Endothelial cell of umbilical vein (primary cell): ENCODE measurements around the gene ERGIC1.

Source experiments
- CTCF ChIP-seq, 2 donors: IDR thresholded peaks; 1 replicate in 1 of 2; 2 replicates in 1 of 2; pipeline ENCODE4 v1.5.1; 2011; ENCODE audit warnings: low read length in 2 of 2, mild to moderate bottlenecking in 2 of 2, moderate library complexity in 2 of 2, control low read depth in 1 of 2, inconsistent platforms in 1 of 2, low read depth in 1 of 2; ENCODE audit not compliant: insufficient read depth in 1 of 2; ENCODE audit errors: extremely low read depth in 1 of 2
- EZH2 ChIP-seq: IDR thresholded peaks from 2 replicates; pipeline ENCODE4 v1.6.1; 2012; ENCODE audit warnings: borderline replicate concordance, low read depth, mild to moderate bottlenecking, moderate library complexity, low read length, inconsistent platforms; ENCODE audit not compliant: severe bottlenecking
- GATA2 ChIP-seq: IDR thresholded peaks from 2 replicates; pipeline ENCODE4 v1.7.0; 2011; ENCODE audit warnings: low read depth, mild to moderate bottlenecking, moderate library complexity, mixed read lengths, low read length; ENCODE audit not compliant: insufficient read length, insufficient read depth
- JUN ChIP-seq: IDR thresholded peaks from 2 replicates; pipeline ENCODE4 v1.6.1; 2011; ENCODE audit warnings: borderline replicate concordance, low read depth; ENCODE audit not compliant: insufficient read length, insufficient read depth
- MAX ChIP-seq: IDR thresholded peaks from 2 replicates; pipeline ENCODE4 v1.6.1; 2011; ENCODE audit not compliant: insufficient read depth, insufficient read length
- MYC ChIP-seq: IDR thresholded peaks from one replicate; pipeline ENCODE4 v1.6.1; 2011; ENCODE audit warnings: mild to moderate bottlenecking, low read depth, low read length
- POLR2A ChIP-seq: IDR thresholded peaks from 2 replicates; pipeline ENCODE4 v1.6.1; 2012; ENCODE audit warnings: low read depth, mild to moderate bottlenecking, control low read depth, low read length
- POLR2AphosphoS5 ChIP-seq: IDR thresholded peaks from 2 replicates; pipeline ENCODE4 v1.6.1; 2012; ENCODE audit warnings: low read depth, mild to moderate bottlenecking, control low read depth, low read length, moderate library complexity; ENCODE audit not compliant: insufficient read depth

- TF ChIP-seq MYC (no peak), POLR2A (no peak), CTCF (IDR thresholded peaks at IDR 0.05; ENCODE audit: extremely low read depth in 1 of 2, insufficient read depth in 1 of 2, low read depth in 1 of 2, low read length in 2 of 2) (no peak), GATA2 (no peak), MAX (no peak), EZH2 (no peak), POLR2AphosphoS5 (no peak), JUN (no peak)
Measured at GRCh38 chr5:172876578-172876977, 42.5 kb downstream of the ERGIC1 start.
